GM15510 (cell line): ENCODE results near the gene SNTN.

ENCODE experiments used
- POLR2A ChIP-seq: IDR thresholded peaks from 3 replicates; pipeline ENCODE4 v1.6.1; 2011; ENCODE audit warnings: borderline replicate concordance; ENCODE audit not compliant: insufficient read length; ENCODE audit errors: extremely low read depth

SNTN gene

GRCh38 chr3:63662011-63662410, 9.5 kb downstream of the SNTN start:
- TF ChIP-seq POLR2A = no peak

- TF ChIP-seq POLR2A = no peak
Measured at GRCh38 chr3:63662500-63662899, 10.0 kb downstream of the SNTN start.

- TF ChIP-seq POLR2A = no peak
Measured at GRCh38 chr3:63670544-63670943, 18.1 kb downstream of the SNTN start.

- TF ChIP-seq POLR2A = no peak
Measured at GRCh38 chr3:63673111-63673510, 20.6 kb downstream of the SNTN start.

GRCh38 chr3:63674586-63674985, 22.1 kb downstream of the SNTN start:
- TF ChIP-seq POLR2A = no peak

GRCh38 chr3:63679186-63679585, 26.7 kb downstream of the SNTN start:
- TF ChIP-seq POLR2A = no peak

- TF ChIP-seq POLR2A = no peak
Measured at GRCh38 chr3:63684081-63684480, 31.6 kb downstream of the SNTN start.

GRCh38 chr3:63685340-63685739, 32.9 kb downstream of the SNTN start:
- no peak for TF ChIP-seq POLR2A

- no peak for TF ChIP-seq POLR2A
Measured at GRCh38 chr3:63687278-63688225, 35.1 kb downstream of the SNTN start.

GRCh38 chr3:63689285-63689684, 36.8 kb downstream of the SNTN start:
- no peak for TF ChIP-seq POLR2A

GRCh38 chr3:63693351-63693750, 40.9 kb downstream of the SNTN start:
- TF ChIP-seq POLR2A = no peak

- TF ChIP-seq POLR2A = no peak
Measured at GRCh38 chr3:63705092-63705645, 52.7 kb downstream of the SNTN start.

- TF ChIP-seq POLR2A = no peak
Measured at GRCh38 chr3:63706321-63707085, 54.0 kb downstream of the SNTN start.

- no peak for TF ChIP-seq POLR2A
Measured at GRCh38 chr3:63707731-63708130, 55.3 kb downstream of the SNTN start.

- TF ChIP-seq POLR2A = no peak
Measured at GRCh38 chr3:63709576-63709975, 57.1 kb downstream of the SNTN start.
